ENCODE results near the gene MRPL54. TPM values are rescaled to one million over a fixed set of nuclear protein-coding genes. Genes with fewer than 3 reads are reported as not detected.
A peak's percentile ranks its signal among the peaks of the same experiment; 100 is the strongest.
"Not testable (repeated sequence)": the region's sequence is repeated elsewhere in the genome, so short reads cannot be mapped to it uniquely, and the experiment has no call there.

The MRPL54 gene
- total RNA-seq, 1 experiment from 2014 or later, result 59.5 TPM

DNA sequence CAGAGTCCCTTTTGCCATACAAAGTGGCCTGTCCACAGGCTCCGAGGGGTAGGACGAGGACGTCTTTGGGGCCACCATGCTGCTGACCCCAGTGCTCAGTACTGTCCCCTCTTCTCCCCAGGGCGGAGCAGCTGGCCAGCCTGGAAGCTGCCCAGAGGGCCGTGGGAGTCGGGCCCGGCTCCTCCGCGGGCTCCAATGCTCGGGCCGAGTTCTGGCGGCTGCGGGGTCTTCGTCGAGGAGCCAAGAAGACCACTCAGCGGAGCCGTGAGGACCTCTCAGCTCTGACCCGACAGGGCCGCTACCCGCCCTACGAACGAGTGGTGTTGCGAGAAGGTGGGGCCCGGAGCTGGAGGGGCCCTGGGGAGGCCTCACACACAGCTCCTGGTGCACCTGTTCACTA lies 22.1 kb upstream of the MRPL54 start:
- DNase-seq (ENCODE audit: low spot score), result no peak

DNA sequence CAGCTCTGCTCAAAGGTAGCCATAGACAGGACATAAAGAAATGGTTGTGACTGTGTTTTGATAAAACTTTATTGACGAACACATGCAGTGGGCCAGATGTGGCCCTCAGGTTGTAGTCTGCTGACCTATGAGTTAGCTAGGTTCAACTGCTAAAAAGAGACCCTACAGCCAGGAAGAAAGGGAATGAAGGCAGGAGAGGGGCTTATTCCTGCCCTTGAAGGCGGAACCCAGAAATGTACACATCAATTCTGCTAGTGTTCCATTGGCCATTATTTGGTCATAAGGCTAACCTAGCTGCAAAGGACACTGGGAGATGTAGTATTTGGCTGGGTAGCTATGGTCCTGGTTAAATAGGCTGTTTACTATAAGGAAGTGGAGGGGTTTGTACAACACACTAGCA lies 19.0 kb upstream of the MRPL54 start:
- DNase-seq (ENCODE audit: low spot score), result peak; percentile 33

DNA sequence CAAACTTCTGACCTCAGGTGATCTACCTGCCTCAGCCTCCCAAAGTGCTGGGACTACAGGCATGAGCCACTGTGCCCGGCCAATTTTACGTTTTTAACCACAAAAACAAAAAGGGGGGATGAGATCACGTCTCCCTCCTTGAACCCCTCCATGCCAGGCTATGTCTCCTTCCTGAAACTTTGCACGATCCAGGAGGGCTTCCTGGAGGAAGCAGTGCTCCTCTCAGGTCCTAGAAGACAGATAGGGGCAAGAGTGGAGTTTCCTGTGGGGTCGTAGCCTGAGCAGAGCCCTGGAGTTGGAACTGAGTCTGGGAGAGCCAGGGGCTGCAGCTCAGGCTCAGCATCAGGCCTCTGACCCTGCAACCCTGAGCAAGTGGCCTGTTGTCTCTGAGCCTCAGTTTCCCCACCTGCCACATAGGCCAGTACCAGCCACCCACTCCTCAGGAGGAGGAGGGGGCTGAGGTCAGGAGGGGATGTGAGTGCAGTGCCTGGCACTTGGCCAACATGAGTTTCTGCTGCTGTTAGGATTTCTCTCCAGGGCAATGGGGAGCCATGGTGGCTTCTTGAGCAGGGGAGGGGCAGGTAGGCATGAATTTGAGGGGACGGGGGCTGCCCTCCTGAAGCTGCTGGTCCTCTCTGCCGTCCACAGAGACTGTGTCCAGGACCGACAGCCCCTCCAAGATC lies 17.0 kb upstream of the MRPL54 start:
- DNase-seq (ENCODE audit: low spot score), result no peak

DNA sequence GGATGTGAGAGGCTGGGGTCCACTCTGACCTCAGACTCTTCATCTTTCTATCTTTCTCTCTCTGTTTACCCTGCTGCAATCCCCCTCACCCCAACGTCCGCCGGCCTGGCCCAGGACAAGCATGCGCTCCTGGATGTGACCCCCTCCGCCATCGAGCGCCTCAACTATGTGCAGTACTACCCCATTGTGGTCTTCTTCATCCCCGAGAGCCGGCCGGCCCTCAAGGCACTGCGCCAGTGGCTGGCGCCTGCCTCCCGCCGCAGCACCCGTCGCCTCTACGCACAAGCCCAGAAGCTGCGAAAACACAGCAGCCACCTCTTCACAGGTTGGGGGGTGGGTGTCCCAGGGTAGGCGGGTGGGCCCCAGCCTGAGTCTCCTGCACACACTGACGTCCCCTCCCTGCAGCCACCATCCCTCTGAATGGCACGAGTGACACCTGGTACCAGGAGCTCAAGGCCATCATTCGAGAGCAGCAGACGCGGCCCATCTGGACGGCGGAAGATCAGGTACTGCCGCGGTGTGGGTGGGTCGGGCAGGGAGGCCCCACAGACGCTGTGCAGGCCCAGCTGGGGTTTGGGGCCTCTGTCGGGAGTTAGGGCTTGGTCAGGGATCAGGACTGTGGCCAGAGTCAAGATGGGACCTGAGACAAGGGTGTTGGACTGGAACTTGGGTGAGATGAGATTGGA lies 16.0 kb upstream of the MRPL54 start:
- DNase-seq (ENCODE audit: low spot score), result no peak

DNA sequence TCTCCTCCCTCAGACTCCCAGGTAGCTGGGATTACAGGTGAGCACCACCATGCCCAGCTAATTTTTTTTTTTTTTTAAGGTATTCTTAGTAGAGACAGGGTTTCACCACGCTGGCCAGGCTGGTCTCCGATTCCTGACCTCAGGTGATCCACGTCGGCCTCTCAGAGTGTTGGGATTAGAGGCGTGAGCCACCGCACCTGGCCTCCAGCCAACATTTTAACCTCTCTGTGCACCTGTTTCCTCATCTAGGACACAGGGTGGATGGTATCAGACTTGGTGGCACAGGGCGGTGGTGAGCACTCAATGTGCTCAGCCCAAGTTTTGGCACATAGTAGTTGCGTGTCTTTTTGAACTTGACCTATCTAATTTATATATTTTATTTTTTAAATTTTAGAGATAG lies 13.5 kb upstream of the MRPL54 start:
- peak; percentile 23 for DNase-seq (ENCODE audit: low spot score)

DNA sequence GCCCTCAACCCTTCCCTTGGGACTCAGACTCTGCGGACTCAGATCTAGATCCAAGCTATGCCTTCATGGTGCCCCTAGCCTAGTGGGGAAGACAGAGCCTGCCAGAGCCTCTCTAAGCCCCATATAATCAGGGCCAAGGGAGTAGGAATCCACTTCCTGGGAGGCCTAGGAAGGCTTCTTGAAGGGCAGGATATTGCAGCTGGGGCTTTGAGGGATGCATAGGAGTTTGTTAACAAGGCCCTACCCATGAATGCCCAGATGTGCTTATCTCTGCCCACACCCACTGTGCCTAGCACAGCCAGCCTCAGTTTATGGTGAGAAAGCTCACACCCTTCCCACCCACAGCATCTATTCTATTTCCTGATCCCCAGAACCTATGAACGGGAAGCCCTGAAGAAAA lies 12.3 kb upstream of the MRPL54 start:
- DNase-seq (ENCODE audit: low spot score), result no peak

- no peak for DNase-seq (ENCODE audit: low spot score)
Observed at GRCh38 chr19:3751236-3751635, 11.2 kb upstream of the MRPL54 start.

GRCh38 chr19:3752492-3752891 lies 10.0 kb upstream of the MRPL54 start:
- no peak for DNase-seq (ENCODE audit: low spot score)

DNA sequence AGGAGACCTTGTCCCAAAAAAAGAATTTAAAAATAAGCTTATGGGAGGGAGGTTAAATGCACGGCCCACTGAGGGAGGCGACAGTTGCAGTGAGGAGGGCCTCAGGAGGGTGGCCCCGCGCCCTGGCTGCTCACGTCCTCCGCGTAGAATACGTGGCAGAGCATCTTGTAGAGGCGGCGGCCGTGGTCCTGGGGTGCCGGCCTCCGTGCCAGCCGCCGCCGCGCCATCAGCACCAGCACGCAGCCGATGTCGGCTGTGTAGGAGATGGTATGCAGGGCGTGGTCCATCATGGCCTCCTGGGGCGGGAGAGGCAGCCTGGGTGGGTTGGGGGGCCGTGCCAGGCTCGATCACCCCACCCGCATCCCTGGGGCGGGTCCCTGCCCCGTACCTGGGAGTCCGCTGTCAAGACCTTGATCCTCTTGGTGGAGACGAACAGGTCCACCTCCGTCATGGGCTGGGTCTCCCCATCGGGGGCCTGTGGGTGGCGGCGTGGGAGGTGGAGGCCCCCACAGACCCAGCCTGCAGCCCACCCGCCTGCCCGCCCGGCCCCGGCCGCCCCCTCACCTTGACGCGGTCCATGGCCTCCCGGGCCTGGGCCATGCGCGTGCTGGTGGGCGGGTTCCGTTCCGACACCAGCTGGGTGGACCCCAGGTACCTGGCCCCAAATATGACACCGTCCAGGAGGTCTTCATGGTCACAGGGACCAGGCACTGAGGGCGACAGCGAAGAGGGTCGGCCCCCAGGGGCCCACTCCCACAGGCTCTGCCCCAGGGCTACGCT lies 8.7 kb upstream of the MRPL54 start:
- no peak for DNase-seq (ENCODE audit: low spot score)

- DNase-seq (ENCODE audit: low spot score), result not testable (repeated sequence)
Observed at GRCh38 chr19:3757705-3758104, 4.8 kb upstream of the MRPL54 start.

GRCh38 chr19:3758297-3758696 lies 4.2 kb upstream of the MRPL54 start:
- not testable (repeated sequence) for DNase-seq (ENCODE audit: low spot score)

GRCh38 chr19:3759482-3760254 lies 2.8 kb upstream of the MRPL54 start:
- no peak for DNase-seq (ENCODE audit: low spot score)

DNA sequence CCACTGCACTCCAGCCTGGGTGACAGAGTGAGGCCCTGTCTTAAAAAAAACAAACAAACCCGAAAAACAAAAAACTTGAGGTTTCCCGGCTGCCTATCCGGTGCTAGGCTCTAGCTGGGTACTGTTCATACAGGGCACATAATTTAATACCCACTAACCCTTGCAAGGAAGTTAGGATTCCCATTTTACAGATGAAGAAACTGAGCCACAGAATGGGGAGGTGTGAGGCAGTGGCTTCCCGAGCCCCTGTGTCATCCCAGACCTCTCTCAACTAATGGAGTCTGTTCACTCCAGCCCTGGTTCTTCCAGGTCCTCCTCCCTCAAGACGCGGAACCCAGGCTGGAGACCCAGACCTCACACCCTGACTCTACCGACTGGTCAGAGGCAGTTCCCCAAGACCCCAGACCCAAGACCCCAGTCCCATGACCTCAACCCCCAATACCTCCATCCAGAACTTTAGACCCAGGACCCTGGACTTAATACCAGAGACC lies 1.6 kb upstream of the MRPL54 start:
- no peak for DNase-seq (ENCODE audit: low spot score)

DNA sequence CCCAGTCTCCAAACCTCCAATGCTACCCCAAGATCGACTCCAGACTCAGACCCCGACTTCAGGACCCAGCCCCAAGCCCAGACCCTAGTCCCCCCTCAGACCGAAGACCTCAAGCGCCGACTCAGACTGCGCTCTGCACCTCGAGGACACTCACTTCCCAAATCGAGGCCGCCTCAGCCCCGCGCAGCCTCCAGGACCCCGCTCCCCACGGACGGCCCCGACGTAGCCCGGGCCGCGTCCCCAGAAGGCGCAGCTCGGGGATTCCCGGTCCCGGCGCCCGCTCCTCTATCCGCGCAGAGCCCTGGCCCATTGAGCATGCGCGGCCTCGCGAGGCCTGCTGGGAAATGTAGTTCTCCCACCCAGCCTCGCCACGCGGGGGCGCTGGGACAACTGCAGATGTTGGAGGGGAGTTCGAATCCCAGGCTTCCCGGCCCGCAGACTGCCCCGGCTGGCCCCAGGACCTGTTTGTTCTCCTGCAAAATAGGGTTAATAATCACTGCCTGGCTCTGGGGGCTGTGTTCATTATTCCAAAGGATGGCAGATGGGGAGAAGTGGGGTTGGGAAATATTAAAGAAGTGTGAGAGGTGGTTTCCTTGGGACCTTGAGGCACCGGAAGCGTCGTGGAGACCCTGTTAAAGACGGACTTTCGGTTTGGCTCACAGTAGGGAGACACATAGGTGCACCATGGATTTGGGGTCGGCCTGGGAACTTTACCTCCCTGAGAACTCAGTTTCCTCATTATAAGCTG lies 926 bp upstream of the MRPL54 start, which contains the start of gene APBA3:
Gene APBA3 (minus strand): TSS at position 311 of the 748 bp plus-strand sequence. CDS start 1,428 bp downstream, outside the sequence.
- DNase-seq (ENCODE audit: low spot score), result peak; percentile 88

DNA sequence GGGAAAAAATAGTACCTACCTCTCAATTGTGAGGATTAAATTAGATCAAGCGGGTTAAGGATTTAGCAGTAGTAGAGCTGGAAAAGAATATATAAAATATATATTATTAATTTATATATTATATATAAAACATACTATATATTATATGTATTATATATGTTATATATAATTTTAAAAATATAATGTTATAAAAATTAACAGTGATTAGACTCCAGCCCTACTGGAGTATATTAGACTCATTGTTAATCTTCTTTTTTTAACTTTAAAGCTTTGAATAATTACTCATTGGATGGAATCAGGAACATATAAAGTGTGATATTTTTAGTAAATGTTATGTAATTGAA lies 380 bp upstream of the MRPL54 start:
- DNase-seq (ENCODE audit: low spot score), result no peak

DNA sequence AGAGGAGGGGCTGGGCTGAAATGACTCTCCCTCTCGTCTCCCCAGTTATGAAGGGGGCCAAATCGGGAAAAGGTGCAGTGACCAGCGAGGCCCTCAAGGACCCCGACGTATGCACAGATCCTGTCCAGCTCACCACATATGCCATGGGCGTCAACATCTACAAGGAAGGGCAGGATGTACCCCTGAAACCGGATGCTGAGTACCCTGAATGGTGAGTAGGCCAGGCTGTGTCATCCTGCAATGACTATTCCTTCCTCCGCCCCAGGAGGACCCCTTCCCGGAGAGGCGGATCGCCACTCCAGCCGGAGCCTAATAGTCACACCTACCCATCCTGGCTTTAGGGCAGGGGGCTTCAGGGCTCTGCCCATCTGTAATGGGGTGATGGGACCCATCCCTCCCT lies 2.6 kb downstream of the MRPL54 start:
- DNase-seq (ENCODE audit: low spot score), result no peak

DNA sequence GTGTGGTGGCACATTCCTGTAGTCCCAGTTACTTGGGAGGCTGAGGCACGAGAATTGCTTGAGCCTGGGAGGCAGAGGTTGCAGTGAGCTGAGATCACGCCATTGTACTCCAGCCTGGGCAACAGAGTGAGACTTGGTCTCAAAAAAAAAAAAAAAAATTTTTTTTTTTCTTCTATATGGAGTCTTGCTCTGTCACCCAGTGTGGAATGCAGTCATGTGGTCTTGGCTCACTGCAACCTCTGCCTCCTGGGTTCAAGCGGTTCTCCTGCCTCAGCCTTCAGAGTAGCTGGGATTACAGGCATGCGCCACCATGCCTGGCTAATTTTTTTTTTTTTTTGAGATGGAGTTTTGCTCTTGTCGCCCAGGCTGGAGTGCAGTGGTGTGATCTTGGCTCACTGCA lies 3.3 kb downstream of the MRPL54 start:
- not testable (repeated sequence) for DNase-seq (ENCODE audit: low spot score)

GRCh38 chr19:3766520-3766919 lies 4.0 kb downstream of the MRPL54 start:
- DNase-seq (ENCODE audit: low spot score), result no peak

DNA sequence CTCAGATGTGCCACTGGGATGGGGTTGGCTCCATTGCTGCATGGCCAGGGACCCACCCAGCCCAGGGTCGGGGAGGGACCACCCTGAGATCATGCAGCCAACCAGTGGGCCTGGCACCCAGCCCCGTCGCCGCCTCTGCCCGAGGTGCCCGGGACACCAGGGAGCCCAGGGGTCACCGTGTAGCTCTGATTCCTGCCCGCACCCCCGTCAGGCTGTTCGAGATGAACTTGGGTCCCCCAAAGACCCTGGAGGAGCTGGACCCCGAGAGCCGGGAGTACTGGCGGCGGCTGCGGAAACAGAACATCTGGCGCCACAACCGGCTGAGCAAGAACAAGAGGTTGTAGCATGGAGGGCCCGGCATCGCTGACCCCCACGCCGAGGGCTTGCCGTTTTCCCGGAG lies 4.6 kb downstream of the MRPL54 start:
- DNase-seq (ENCODE audit: low spot score), result no peak

DNA sequence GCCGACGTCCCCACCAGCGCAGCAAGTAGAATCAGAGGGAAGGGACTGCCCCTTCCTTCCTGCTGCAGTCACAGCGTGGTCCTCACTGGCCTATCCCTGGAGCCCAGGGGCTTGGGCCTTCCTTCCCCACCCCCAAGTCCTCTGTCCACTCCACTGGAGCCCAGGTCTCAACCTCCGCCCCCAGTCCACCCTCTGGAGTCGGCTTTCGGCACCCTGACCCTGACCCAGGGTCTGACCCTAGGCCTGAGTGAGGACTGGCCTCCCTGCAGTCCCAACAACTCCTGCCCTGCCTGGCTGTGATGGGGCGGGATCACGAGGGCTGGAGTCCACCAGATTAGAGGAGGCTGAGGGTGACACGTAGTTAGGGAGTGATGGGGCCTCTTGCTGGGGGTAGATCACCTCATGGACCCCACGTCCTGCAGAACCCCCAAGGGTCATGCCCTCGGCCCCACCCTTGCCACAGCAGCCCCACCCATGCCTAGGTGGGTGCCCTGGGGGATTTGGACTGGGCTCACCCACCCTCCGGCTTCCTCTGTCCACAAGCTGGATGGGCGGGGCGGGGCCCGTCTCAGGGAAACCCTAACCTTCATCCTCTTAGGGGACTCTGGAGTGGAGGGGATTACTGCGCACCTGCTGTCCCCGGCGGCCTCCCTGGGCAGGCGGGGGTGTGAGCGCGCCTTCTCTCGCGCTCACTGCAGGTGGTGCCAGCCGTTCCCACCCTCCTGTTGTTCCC lies 5.7 kb downstream of the MRPL54 start:
- DNase-seq (ENCODE audit: low spot score), result no peak

All from HT-29 (cell line).